HK-2 (cell line): ENCODE measurements around the gene NAXD.
"Not testable (repeated sequence)": the region's sequence is repeated elsewhere in the genome, so short reads cannot be mapped to it uniquely, and the experiment has no call there.

ENCODE experiments used
- DNase-seq: peaks from one replicate; pipeline ENCODE4 v3.0.0-alpha.2; 2018; ENCODE audit not compliant: unreplicated experiment

Gene NAXD

DNA sequence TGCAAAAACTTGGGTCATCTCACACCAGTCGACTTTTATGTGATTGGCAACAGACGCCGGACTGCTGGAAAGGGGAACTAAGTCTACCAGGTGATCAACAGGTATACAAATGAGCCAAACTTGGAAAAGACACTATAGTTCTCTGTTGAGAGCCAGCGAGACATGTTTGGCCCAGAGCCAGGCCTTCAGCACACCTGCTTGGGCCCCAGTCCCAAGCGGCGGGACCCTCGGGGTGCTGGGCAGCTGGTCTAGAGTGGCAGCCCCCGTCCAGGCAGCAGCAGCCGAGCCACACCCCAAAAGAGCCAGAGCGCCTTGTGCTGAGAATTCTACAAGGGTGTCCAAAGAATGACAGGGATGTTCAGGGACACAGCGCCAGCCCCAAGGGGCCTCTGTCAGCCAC is 28.0 kb downstream of the NAXD start:
- no peak for DNase-seq

DNA sequence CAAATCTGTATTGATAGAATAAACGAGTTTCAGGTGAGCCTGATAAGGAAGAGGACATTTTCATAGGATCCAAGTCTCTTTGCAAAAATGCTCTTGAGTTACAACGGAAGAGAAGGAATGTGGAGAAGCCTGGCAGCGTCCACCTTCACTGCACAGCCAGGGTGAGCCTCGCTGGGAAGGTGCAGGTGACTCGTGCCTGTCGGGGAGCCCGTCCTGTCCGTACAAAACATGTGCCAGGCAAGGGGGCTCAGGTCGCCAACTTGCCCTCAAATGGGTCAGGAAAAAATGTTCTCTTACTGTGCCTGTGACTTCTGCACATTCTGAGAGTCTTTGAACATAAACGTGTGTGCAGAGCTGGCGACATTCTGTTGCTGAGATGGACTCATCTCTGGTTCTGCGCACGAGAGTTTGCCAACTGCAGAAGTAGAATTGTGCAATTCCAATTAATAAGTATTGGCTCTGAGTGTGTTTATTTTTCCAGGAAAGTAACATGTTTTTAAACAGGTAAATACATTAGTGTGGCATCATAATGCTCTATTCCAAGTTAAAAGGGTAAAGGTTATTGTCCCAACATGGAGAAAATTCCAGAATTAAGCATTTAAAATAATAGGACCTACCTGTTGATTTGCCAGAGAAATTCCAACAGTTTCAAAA is 28.6 kb downstream of the NAXD start:
- no peak for DNase-seq

DNA sequence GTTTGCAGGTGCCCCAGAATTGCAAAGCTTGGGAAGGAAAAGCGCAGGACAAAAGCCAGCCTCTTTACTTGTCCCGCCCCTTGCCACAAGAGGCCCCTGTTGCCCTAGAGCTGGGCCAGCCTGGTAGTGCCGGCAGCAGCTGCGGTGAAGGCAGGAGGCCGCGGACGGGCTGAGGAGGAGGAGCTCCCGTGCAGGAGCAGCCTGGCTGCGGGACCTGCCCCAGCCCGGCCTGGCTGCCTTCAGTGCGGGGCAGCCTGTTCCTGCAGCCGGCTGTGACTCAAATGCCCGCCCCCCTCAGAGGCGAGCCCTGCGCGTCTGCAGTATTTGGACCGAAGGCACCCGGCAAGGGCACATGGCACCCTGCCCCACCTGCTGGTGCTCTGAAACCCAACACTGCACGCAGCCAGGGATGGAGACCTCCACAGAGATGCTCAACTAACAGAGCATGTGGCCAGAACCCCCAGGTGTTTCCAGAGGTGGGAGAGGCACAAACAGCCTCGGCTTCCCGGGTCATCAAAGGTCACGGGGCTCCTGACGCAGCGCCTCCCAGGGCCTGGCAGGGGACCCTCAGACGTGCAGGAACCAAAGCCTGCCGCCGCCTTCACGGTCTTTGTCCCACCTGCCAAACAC is 29.7 kb downstream of the NAXD start:
- no peak for DNase-seq

DNA sequence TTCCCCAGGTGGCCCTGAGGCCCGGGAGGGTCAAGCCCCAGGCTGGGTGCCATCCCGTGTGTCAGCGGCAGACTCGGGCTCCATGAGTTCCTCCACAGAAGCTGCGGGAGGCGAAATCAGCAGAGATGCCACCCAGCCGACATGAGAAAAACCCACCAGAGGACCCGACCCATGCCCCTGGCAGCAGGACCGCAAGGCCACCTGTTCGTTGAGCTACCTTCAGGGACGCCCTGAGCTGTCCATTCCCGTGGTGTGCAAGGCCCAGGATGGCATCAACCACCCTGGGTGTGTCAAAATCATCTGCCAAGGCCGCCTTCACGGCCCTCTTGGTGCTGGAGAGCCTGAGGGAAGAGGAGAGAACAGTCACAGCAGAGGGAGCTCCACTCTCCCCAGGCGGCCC is 30.4 kb downstream of the NAXD start:
- DNase-seq = no peak

DNA sequence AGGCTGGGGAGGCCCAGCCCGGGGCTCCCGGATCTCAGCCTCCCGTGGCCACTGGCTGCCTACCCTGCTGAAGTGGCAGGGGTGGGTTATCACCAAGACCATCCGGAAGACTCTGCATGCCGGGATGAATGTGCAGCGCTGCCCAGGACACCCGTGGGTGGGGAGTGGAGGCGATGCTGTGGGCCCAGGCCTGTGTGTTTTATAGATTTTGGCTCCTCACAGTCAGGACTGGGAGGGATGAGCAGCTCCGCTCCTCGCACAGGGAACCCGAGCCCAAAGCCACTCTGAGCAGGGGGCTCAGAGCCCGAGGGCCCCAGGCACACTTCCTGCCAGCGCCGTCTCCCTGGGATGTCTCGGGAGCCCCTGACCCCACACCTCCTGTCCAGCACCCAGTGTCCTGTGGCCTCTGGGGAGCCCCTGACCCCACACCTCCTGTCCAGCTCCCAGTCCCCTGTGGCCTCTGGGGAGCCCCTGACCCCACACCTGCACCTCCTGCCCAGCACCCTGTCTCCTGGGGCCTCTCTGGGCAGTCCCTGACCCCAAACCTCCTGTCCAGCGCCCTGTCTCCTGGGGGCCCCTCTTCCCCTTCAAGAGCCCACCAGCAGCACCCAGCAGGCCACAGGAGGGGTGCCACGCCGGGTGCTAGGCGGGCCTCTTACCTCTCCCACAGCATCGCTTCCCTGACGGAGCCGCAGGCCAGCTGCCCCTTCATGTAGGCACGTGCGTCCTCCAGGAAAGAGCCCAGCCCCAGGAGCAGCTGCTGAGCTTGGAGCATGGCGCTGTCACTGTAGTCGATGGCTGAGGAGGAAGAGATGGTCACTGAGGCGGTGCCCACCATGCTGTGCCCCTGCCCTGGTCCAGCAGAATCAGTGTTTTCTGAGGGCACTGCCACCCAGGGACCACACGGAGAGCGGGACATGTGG is 31.4 kb downstream of the NAXD start:
- no peak for DNase-seq

DNA sequence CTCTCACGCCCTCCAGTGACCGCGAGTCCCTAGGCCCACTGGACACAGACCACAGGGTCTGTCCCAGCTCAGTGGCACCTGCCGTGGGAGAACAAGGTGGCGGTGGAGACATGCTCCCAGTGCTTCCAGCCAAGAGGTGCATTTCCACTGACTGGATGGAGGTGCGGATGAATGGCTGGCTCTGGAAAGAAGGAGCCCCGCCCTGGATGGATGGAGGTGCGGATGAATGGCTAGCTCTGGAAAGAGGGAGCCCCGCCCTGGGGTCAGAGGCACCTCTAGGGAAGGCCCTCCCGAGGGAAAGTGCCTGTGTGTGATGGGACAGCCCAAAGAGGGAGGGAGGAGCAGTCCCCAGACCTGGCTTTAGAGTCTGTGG is 32.0 kb downstream of the NAXD start:
- no peak for DNase-seq

DNA sequence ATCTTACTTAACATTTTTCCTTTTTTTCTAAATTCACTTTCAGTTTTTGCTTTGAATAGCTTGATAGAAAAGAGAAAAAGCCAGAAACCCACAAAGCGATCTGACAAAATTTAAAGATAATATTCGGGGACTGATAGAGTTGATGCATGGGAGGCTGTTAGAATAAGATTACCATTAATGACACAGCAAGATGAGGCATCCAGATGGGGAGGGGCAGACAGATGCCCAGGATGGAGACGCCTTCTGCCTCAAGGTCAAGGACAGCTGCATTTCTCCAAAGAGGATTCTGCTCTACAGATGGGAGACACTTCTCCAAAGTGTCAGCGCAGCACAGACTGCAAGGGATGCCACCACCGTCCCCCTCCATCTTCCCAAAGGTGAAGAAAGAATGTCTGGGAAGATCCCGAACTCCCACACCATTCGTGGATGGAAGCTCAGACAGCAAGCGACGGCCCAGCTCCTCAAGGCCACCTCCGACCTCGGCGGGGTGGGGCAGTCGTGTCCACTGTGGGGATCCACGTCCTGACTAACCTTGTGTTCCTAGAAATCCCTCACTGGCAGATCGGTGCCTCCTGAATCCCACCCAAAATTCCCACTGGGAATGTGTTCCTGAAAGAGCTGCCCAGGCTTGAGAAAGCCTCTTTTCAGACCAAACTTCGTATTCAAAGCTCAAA is 32.9 kb downstream of the NAXD start:
- DNase-seq = no peak

DNA sequence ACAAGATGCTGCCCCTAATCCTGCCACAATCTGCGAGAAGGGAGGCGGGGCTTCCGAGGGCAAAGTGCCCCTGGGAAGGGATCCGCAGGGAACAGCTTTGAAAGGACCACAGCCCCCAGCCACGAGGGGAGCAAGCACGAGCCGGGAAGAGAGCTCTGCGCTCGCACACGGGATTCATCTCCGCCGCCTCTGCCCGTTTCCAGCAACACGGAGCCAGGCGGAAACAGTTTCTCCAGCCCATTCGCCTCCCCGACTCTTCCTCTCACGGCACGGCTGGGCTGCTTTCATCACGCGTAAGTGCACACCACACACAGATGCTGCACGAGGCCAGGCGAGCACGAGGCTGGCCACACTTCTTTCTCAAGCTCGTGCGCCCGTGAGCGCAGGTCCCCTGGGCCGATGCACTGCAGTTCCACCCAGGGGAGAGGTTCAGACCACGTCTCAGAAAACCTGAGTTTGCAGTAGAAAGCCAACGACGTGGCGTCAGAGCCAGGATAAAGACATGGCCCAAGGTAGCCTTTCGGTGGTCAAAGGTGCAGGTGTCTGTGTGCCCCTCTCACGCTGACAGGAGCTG is 33.6 kb downstream of the NAXD start:
- DNase-seq = no peak

DNA sequence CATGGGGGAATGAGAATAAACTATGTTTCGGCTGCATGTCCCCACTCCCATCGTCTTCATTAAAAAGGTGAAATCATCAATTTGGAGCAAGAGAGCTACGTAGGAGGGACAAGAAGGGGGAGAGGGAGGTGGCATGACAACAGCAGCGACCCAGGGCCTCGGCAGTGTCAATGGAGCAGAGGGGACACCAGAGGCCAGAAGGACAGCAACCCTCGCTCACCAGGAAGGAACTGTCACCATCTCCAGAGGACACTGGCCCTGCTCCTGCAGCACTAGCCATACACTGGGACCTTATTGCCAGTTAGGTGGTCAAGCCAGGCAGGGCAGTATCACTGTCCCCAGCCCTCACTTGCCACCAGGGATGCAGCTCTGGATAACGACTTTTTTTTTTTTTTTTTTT is 34.2 kb downstream of the NAXD start:
- DNase-seq = no peak

DNA sequence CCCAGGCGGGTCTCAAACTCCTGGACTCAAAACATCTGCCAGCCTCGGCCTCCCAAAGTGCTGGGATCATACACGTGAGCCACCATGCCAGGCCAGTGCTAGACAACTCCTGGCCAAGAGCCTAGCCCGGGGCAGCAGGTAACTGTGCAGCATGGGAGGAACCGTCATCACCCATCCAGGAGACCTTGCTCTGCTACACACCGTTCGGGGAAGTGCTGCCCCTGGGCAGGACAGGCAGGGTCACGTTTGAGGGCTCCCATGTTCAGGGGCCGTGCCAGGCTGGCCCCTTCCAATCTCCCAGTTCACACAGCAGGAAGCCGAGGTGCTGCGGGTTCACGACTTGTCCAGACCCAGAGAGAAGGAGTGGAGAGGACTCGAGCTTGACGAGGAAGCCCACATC is 35.1 kb downstream of the NAXD start:
- no peak for DNase-seq

DNA sequence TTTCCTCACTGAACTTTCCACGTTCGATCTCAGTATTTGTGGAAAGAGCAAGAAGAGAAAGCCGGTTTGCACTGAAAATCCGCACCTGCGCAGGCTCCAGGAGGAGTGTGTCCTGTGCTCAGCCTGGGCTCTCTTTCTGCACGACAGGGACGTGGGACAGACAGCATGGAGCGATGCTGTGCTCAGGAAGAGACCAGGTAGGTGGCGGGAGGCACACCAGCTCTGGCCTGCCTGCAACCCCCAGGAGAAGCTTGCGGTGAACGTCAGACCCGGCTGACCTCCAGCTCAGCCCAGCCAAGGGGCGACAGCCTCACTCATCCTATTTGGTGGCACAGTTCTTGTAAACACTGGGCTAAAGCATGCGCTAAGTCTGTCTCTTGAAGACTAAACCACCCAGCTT is 35.9 kb downstream of the NAXD start:
- DNase-seq = no peak

DNA sequence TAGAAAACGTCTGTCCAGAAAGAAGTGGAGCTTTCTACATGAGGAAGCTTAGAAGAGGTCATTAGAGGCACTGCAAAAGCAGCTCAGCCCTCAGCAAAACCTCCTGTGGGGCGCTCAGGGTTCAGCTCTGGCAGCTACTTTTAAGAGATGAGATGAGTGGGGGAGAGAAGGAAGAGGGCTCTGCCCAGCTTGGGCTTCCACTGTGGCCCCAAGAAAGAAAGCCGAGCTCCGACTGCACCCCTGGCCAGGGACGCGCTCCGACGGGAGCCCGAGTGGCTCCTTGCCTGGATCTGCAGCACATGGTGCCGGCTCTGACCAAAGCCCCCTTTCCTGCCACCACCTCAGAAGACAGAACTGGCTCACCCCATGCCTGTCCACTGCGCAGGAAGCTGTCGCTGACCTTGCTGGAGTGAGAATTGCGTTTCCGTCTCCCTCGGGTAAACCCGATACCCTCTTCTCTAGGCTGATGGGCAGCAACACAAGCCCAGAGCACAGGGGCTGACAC is 36.4 kb downstream of the NAXD start:
- DNase-seq = no peak

DNA sequence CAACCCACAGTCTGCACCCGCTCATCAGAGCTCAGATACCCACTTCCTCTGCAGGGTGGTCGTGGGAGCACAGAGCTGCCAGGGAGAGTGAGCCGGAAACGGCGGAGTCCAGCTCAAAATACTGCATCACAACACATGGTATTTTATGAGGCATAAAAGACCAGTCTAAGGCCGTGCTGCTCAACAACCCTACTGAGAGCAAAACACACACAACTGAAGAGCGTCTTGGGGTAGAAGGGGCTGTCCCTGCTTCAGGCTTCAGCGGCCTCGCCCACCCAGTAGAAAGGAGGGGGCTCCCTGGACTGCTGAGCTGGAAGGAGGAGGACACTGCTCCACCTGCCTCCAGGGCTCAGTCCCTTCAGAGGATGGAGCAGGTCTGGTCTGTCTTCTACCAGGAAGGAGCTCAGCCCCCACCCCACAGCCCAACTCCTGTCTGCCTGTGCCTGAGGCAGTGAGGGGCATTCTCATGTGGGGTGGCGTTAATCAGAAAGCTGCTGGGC is 36.9 kb downstream of the NAXD start:
- no peak for DNase-seq

DNA sequence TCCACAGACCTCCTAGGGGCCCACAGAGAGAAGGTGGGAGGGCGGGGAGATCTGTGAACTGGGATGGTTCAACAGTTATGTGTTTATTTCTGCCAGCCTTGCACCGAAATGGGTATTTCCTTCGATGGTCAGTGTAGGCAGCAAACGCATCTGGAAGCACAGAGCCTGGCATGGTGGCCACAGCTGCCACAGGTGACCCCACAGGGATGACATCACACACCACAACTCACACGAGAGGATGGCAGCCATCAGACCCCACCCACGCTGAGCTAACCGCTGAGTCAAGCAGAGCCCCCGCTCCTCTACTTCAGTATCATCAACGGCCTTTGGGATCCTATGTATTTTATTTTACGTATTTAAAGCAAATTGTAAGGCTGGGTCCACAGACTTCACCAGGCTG is 37.4 kb downstream of the NAXD start:
- DNase-seq = no peak

DNA sequence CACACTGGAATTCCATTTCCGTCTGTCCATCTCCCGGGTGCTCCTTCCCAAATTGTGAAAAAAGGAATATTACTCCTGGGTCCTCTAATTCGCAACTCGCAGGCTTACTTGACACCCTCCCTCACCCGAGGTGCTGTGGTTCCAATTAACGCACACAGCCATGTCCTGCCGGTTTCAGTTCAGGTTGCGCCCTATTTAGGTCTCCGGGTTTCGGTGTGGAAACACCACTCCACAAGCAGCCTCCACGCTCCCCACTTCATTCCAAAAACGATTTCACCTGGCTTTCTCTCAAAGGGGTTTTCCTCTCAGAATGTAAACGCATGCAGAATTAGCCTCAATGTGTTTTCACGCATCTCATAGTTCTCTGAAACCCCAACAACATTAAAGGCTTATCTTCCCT is 37.9 kb downstream of the NAXD start:
- DNase-seq = no peak

DNA sequence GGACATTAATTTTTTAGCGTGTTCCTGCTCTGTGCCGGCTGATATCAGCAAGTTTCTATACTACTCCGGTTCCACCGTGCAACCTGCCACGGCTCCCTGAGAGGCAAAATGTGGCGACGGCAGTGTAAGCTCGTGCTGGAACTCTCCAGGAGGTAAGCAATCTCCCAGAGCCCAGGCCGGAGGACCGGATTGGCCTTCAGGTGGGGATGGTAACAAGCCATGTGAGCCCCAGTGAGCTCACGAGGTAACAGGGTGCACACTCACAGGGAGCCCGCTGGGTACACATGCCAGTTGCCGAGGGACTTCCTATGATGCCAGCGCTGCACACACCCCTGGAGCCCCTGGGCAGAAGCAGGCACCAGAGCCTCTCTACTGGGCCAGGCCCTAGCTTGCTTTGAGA is 38.5 kb downstream of the NAXD start:
- no peak for DNase-seq

DNA sequence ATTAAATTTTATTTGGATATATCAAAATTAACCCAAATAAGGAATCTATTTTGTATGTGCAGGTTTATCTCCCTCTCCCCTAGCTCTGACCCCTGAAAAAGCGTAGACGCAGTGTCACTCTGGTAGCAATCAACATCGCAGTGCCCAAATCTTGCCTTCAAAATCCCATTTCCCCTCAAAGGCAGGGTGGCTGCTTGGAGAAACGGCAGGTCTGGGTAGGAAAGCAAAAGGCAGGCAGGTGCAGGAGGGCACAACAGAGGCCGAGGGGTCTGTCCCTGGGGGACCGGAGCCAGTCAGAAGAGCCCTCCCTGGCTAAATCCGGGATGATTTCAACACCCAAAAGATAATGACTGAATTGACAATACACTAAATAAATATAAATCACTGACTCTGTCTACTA is 41.9 kb downstream of the NAXD start:
- DNase-seq = no peak

DNA sequence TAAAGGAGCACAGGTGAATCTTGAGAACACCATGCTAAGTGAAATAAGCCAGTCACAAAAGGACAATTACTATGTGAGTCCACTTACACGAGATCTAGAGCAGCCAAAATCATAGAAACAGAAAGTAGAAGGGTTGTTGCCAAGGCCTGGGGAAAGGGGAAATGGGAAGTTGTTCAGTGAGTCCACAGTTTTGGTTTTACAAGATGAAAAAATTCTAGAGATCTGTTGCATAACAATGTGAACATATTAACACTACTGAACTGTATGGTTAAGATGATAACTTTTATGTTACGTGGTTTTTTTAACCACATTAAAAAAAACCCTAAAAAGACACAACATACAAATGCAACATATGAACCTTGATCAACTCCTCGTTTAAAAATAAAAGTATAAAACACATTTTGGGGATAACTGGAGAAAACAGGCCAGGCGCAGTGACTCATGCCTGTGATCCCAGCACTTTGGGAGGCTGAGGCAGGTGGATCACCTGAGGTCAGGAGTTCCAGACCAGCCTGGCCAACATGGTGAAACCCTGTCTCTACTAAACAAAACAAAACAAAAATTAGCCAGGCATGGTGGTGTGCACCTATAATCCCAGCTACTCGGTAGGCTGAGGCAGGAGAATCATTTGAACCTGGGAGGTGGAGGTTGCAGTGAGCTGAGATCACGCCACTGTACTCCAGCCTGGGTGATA is 43.0 kb downstream of the NAXD start:
- not testable (repeated sequence) for DNase-seq

DNA sequence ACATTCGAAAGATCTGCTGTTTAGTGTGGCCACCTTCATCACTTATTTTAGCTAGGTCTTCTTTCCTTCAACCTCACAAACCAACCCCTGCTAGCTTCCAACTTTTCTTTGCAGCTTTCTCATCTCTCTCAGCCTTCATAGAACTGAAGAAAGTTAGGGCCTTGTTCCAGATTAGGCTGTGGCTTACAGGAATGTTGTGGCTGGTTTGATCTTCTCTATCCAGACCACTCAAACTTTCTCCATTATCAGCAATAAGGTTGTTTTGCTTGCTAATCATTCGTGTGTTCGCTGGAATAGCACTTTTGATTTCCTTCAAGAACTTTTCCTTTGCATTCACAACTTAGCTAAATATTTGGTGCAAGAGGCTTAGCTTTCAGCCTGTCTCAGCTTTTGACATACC is 45.9 kb downstream of the NAXD start:
- DNase-seq = no peak

DNA sequence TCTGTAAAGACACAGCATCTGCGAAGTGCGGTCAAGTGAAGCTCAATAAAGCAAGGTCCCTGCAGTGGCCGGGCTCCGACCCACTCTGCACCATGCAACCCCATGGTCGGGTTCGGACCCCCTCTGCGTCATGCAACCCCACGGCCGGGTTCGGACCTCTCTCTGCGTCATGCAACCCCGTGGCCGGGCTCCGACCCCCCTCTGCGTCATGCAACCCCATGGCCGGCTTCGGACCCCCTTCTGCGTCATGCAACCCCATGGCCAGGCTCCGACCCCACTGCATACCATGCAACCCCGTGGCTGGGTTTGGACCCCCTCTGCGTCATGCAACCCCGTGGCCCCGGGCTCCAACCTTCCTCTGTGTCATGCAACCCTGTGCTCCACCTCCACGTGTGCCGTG is 46.7 kb downstream of the NAXD start:
- DNase-seq = no peak

DNA sequence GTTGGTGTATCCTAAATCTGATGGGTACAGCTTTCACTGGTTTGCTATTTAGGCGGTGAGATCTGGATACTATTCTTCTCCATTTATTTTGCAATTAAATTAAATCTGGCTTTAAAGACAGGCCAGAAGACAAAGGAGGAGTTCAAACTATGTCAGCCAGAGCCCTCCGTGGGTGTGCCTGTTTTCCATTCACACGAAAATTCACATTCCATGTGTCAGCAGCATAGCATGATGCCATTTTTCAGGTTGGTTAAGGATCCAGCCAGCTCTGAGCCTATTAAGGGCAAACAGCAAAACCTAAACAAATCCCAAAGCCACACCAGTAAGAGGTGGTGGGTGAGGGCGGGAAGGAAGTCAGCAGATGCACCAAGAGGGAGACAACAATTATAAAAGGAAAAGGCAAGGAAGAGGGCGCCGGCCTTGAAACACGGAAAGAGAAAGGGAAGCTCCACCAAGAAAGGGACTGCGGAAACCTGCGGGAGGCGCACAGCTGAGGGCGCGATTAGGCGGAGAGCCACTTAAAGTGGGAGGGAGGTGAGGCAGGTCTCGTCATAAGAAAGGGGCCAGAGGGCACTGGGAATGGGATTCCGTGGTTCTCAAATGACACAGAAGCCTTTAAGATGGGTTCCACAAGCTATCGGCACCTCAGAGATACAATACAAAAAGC is 47.6 kb downstream of the NAXD start:
- DNase-seq = no peak
